ENCODE measurements around the gene PDYN. TPM values are rescaled to one million over a fixed set of nuclear protein-coding genes. Genes with fewer than 3 reads are reported as not detected.
A peak's percentile ranks its signal among the peaks of the same experiment; 100 is the strongest.

PDYN gene
- total and polyA plus RNA-seq, 2 donors (not counting 1 experiment from before 2014, with no cell fraction given): not detected

DNA sequence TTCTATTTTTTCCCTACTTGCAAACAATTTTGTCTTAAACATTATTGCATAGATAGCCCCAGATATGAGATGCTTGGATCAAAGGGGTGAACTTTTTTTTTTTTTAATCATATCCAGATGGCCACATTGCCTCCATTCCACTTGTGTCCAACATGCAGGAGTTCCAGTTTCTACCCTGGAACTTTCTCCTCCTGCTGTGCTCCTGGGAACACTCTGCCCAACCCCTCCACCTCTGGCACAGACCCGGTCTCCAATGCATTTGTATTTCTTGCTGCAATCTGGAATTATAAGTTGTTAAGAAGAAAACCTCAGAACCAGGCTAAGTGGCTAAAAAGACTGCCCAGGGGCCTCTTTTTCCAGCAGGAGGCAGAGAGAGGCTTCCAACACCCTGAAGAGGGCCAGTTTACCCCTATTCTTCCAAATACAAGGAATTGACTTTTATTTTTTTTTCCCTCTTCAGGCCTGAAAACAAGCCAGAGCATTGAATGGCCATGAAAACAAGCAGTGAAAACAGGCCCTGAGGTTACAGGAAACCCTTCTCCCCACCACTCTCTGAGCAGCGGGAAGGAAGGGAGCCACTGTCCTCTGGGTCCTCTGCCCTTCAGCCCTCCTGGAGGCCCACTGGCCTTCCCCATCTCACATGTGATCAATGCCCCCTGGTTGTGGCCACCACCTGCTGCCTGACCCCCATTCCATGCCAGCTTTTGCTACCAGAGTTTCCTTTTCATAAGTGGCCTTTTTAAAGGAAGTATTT is 44.3 kb downstream of the PDYN start:
- Histone ChIP-seq H3K4me3 (ENCODE audit: control extremely low read depth in 1 of 5, extremely low read depth in 1 of 5, insufficient read depth in 1 of 5, low read depth in 2 of 5, low read length in 4 of 5) (no peak overlapping the region), H3K4me2 (replicated peaks; ENCODE audit: low read depth, low read length, poor library complexity, severe bottlenecking) (no peak overlapping the region), H3K79me2 (ENCODE audit: control insufficient read depth, insufficient read depth, low read length) (no peaks in the 10 kb centered on the region), H3K27me3 (replicated peaks in 1 of 4; ENCODE audit: control extremely low read depth in 1 of 4, control insufficient read depth in 3 of 4, insufficient read depth in 4 of 4, low read length in 3 of 4) (peaks cover 0 to 19% (median 3%) of the 10 kb centered on the region in 4 experiments), H3K36me3 (replicated peaks in 1 of 2; ENCODE audit: control extremely low read depth in 1 of 2, control insufficient read depth in 1 of 2, extremely low read depth in 1 of 2, insufficient read depth in 2 of 2, low read length in 1 of 2) (no peaks in the 10 kb centered on the region), H2AFZ (ENCODE audit: insufficient read depth, low read depth, low read length, poor library complexity, severe bottlenecking) (no peak overlapping the region), H4K20me1 (ENCODE audit: control insufficient read depth, insufficient read depth, low read length, poor library complexity, severe bottlenecking) (no peaks in the 10 kb centered on the region), H3K9me3 (ENCODE audit: control extremely low read depth in 1 of 3, control insufficient read depth in 2 of 3, insufficient read depth in 1 of 3, low read length in 2 of 3) (no peaks in the 10 kb centered on the region), H3K27ac (ENCODE audit: low read length in 2 of 2) (no peak overlapping the region), H3K9ac (ENCODE audit: low read length) (no peak overlapping the region), H3K4me1 (ENCODE audit: control insufficient read depth in 2 of 2, insufficient read depth in 2 of 2, low read length in 2 of 2) (peaks cover 32 to 44% of the 10 kb centered on the region in 2 donors)
- Mint-ChIP-seq H3K4me1 (peaks cover 44% of the 10 kb centered on the region), H3K9me3 (ENCODE audit: insufficient read depth) (no peaks in the 10 kb centered on the region), H3K27ac (peak overlapping the region; percentile 11), H3K4me3 (no peak overlapping the region), H3K27me3 (peaks cover 9% of the 10 kb centered on the region)
- CTCF ChIA-PET: no interaction called here
- WGBS (ENCODE audit: insufficient coverage): 75% methylated on average over 1 of the region's 2 CpGs
- intact Hi-C loops (cut with micrococcal nuclease): loop anchor here (10.0 kb wide), 1 partner anchor 175 kb away; no protein-coding TSS in a partner anchor
- POLR2A ChIA-PET: no interaction called here
- DNase-seq (no peak), ATAC-seq (ENCODE audit: low read depth) (no peak)
- no peak for TF ChIP-seq EZH2 (IDR thresholded peaks at IDR 0.05; ENCODE audit: borderline replicate concordance, insufficient read depth, low read depth, low read length, poor library complexity, severe bottlenecking)
- no peak for TF ChIP-seq CTCF (IDR thresholded peaks at IDR 0.05)

GRCh38 chr20:1947535-1947846 is 46.4 kb downstream of the PDYN start:
- H4K20me1 ChIP-seq (ENCODE audit: control insufficient read depth, insufficient read depth, low read length, poor library complexity, severe bottlenecking): no peaks in the 10 kb centered on the region

More at GRCh38 chr20:1947535-1947846, 46.4 kb downstream of the PDYN start:
- WGBS (ENCODE audit: insufficient coverage): 83% methylated on average over 14 of the region's 14 CpGs
- peaks cover 15% of the 10 kb centered on the region for H3K27me3 Mint-ChIP-seq
- no peaks in the 10 kb centered on the region for H3K36me3 ChIP-seq (replicated peaks in 1 of 2; ENCODE audit: control extremely low read depth in 1 of 2, control insufficient read depth in 1 of 2, extremely low read depth in 1 of 2, insufficient read depth in 2 of 2, low read length in 1 of 2)
- peak overlapping the region; percentile 47 for H3K4me3 Mint-ChIP-seq
- H3K4me1 Mint-ChIP-seq: peaks cover 27% of the 10 kb centered on the region
- no peak for TF ChIP-seq EZH2 (IDR thresholded peaks at IDR 0.05; ENCODE audit: borderline replicate concordance, insufficient read depth, low read depth, low read length, poor library complexity, severe bottlenecking)
- TF ChIP-seq CTCF (IDR thresholded peaks at IDR 0.05): no peak
- no peak for DNase-seq
- no peak overlapping the region for H3K4me3 ChIP-seq (ENCODE audit: control extremely low read depth in 1 of 5, extremely low read depth in 1 of 5, insufficient read depth in 1 of 5, low read depth in 2 of 5, low read length in 4 of 5)
- H3K9ac ChIP-seq (ENCODE audit: low read length): peak overlapping the region; percentile 21
- no peak overlapping the region for H3K27ac ChIP-seq (ENCODE audit: low read length in 2 of 2)
- peaks cover 0 to 19% (median 5%) of the 10 kb centered on the region in 4 experiments for H3K27me3 ChIP-seq (replicated peaks in 1 of 4; ENCODE audit: control extremely low read depth in 1 of 4, control insufficient read depth in 3 of 4, insufficient read depth in 4 of 4, low read length in 3 of 4)
- ChIA-PET POLR2A (interaction anchor here (1.0 kb wide), 1 partner anchor 136 kb away, joined by 4 read pairs; no protein-coding TSS in a partner anchor), CTCF (interaction anchor here (1.3 kb wide), 1 partner anchor 145 kb away, joined by 10 read pairs; no protein-coding TSS in a partner anchor)
- H3K9me3 Mint-ChIP-seq (ENCODE audit: insufficient read depth): no peaks in the 10 kb centered on the region
- H2AFZ ChIP-seq (ENCODE audit: insufficient read depth, low read depth, low read length, poor library complexity, severe bottlenecking): peak overlapping the region; percentile 49
- peak overlapping the region; percentile 59 for H3K4me2 ChIP-seq (replicated peaks; ENCODE audit: low read depth, low read length, poor library complexity, severe bottlenecking)
- intact Hi-C loops (cut with micrococcal nuclease): no loop called here
- H3K79me2 ChIP-seq (ENCODE audit: control insufficient read depth, insufficient read depth, low read length): no peaks in the 10 kb centered on the region
- no peak for ATAC-seq (ENCODE audit: low read depth)
- no peak overlapping the region for H3K27ac Mint-ChIP-seq
- H3K9me3 ChIP-seq (ENCODE audit: control extremely low read depth in 1 of 3, control insufficient read depth in 2 of 3, insufficient read depth in 1 of 3, low read length in 2 of 3): no peaks in the 10 kb centered on the region
- peaks cover 17 to 25% of the 10 kb centered on the region in 2 donors for H3K4me1 ChIP-seq (ENCODE audit: control insufficient read depth in 2 of 2, insufficient read depth in 2 of 2, low read length in 2 of 2)

Measured in B cell (primary cell).